Right lobe of liver (tissue), 6 donors: ENCODE data around the gene KCNQ5. TPM values are rescaled to one million over a fixed set of nuclear protein-coding genes. Genes with fewer than 3 reads are reported as not detected.
"Not testable (repeated sequence)": the region's sequence is repeated elsewhere in the genome, so short reads cannot be mapped to it uniquely, and the experiment has no call there.

Experiments
- ATAC-seq, 4 donors: fragments of 200-7000 bp; cut with Tn5 transposase; one replicate each; pipeline ENCODE4 v1.9.1; 2020; ENCODE audit warnings: mild to moderate bottlenecking in 4 of 4, moderate library complexity in 4 of 4
- DNase-seq, 3 donors: peaks; one replicate each; pipeline ENCODE4 v3.0.0-alpha.2; 2020
- H3K27ac ChIP-seq, 3 donors: fragments of 200-600 bp; one replicate each; pipeline ENCODE4 v1.8.0; 2022
- H3K27me3 ChIP-seq, 2 donors: fragments of 200-600 bp; one replicate each; pipeline ENCODE4 v1.8.0; 2022
- H3K36me3 ChIP-seq, 4 donors: fragments of 200-600 bp; sonication (generic) in 1 of 4; one replicate each; pipeline versions ENCODE4 v1.5.1 to v1.8.0; 2017 to 2022; ENCODE audit warnings: control low read depth in 1 of 4
- H3K4me1 ChIP-seq, 4 donors: fragments of 200-600 bp; sonication (generic) in 1 of 4; one replicate each; pipeline versions ENCODE4 v1.5.1 to v1.8.0; 2017 to 2022; ENCODE audit warnings: control low read depth in 1 of 4
- H3K4me3 ChIP-seq, 3 donors: fragments of 200-600 bp; one replicate each; pipeline ENCODE4 v1.8.0; 2022
- H3K9me3 ChIP-seq, 4 donors: fragments of 200-600 bp; sonication (generic) in 1 of 4; one replicate each; pipeline versions ENCODE4 v1.5.1 to v1.8.0; 2017 to 2022; ENCODE audit warnings: control low read depth in 1 of 4
- POLR2A ChIP-seq: fragments of 450-650 bp; IDR thresholded peaks from one replicate; pipeline ENCODE4 v1.6.1; 2017; ENCODE audit warnings: antibody characterized with exemption, mild to moderate bottlenecking
- WGBS: methylation state at CpG from one replicate; pipeline ENCODE4 v1.1.6; 2018; ENCODE audit warnings: low coverage, low lambda C conversion rate; ENCODE audit not compliant: insufficient coverage; ENCODE audit errors: missing lambda C conversion rate; 5-methylcytosine and 5-hydroxymethylcytosine counted together
- intact Hi-C, 2 donors: fragments of 100-400 bp; cut with DNase I; formaldehyde crosslinking; loops; one replicate each; pipeline versions ENCODE4 v1.11.2 to v1.14.1; 2022
- long read RNA-seq: library from polyadenylated mRNA; unstranded; transcript quantifications from one replicate; pipeline ENCODE4 v2.0.0, GENCODE V29; 2019
- total RNA-seq, 6 experiments: library from RNA; depleted of rRNA in 2 of 6; stranded (reverse); fragments of >200 nt in 2 of 6; fragmentation: NEBNext Ultra II Directional in 3 of 6; extraction: Animal tissue kit (Norgen Biotek cat#: 25700) in 3 of 6; gene quantifications; one replicate each; pipeline versions ENCODE4 v1.1.0 to v1.2.4, GENCODE V29; 2016 to 2023
- TF ChIP-seq, protein P1 (sequence below), 4 donors: fragments of 200-600 bp in 3 of 4; fragments of 450-650 bp in 1 of 4; IDR thresholded peaks; one replicate each; pipeline versions ENCODE4 v1.5.1 to v1.8.0; 2016 to 2022; ENCODE audit warnings: antibody characterized with exemption in 4 of 4, mild to moderate bottlenecking in 2 of 4
- donor health status: DM: no; HTN: yes; CAD: no.
- donor health status: DM: no; HTN: no; CAD: no.
- donor health status: DM: no; HTN: no; CAD: no.
- donor health status: DM: no; HTN: yes; CAD: no.
- donor health status: DM: no; HTN: yes; CAD: no.

The KCNQ5 gene
- total RNA-seq = under 1 TPM in 2 of 6 experiments, not detected in 4; 0.04 to 0.11 TPM
- long read RNA-seq = 0 reads

DNA sequence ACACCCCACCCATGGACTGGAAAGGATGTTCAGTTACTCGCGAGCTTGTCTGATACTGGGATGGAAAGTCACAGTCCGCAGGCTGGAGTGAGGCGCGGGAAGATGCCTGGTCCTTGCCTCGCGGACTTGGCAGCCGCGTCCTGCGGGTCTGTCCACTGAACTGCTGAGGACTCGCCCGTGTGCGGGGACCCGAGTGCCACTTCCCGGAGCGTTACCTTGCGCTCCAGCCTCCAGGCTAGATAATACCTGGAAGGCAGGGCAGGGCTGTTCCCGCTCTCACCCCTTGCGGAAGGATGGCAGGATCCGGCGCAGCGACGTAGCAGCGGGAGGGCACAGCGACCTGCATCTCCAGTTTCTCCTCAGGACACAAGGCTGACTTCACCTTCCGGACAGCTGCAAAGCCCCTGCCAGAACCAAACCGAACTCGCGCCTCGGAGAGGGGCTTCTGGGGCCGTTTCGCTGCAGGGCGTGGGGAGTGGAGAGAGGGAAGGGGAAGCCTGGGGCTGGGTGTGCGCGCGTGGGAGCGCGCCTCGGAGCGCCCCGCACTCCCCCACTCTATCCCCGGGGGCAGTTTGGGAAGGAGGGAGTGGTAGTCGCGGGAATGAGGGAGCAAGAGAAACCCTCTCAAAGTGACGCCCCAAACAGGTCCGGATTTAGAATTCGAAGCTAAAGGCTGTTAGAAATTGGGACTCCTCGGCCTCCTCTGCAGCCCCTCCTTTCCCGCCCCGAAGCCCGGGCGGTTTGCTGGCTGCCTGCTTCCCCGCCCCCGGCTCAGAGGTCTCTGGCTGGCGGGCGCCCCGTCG is at the start of gene KCNQ5:
Gene KCNQ5, plus strand, starts transcription at position 774 of the 803 bp plus-strand sequence.
- H3K27ac ChIP-seq = no peak within 1 kb of the TSS
- intact Hi-C loops = loop anchor here in 1 of 2 donors (10.0 kb wide), 1 partner anchor 513 kb away; no protein-coding TSS in a partner anchor
- no peaks in the 10 kb centered on the region for H3K9me3 ChIP-seq
- peaks cover 0 to 15% of the 10 kb centered on the region in 2 donors for H3K27me3 ChIP-seq
- H3K4me3 ChIP-seq = peak within 1 kb of the TSS; percentile 14 to 40 (median 15)
- H3K36me3 ChIP-seq = no peaks in the 10 kb centered on the region
- peak in 2 of 4 donors; percentile 13 to 14 for ATAC-seq
- DNase-seq = peak in 2 of 3 donors; percentile 21 to 42
- no peak for TF ChIP-seq POLR2A
- TF ChIP-seq, protein P1, sequence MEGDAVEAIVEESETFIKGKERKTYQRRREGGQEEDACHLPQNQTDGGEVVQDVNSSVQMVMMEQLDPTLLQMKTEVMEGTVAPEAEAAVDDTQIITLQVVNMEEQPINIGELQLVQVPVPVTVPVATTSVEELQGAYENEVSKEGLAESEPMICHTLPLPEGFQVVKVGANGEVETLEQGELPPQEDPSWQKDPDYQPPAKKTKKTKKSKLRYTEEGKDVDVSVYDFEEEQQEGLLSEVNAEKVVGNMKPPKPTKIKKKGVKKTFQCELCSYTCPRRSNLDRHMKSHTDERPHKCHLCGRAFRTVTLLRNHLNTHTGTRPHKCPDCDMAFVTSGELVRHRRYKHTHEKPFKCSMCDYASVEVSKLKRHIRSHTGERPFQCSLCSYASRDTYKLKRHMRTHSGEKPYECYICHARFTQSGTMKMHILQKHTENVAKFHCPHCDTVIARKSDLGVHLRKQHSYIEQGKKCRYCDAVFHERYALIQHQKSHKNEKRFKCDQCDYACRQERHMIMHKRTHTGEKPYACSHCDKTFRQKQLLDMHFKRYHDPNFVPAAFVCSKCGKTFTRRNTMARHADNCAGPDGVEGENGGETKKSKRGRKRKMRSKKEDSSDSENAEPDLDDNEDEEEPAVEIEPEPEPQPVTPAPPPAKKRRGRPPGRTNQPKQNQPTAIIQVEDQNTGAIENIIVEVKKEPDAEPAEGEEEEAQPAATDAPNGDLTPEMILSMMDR (IDR thresholded peaks at IDR 0.05) = no peak
- WGBS = 0% methylated on average over 12 of the region's 58 CpGs
- H3K4me1 ChIP-seq = peaks cover 0 to 24% (median 0%) of the 10 kb centered on the region in 4 donors

DNA sequence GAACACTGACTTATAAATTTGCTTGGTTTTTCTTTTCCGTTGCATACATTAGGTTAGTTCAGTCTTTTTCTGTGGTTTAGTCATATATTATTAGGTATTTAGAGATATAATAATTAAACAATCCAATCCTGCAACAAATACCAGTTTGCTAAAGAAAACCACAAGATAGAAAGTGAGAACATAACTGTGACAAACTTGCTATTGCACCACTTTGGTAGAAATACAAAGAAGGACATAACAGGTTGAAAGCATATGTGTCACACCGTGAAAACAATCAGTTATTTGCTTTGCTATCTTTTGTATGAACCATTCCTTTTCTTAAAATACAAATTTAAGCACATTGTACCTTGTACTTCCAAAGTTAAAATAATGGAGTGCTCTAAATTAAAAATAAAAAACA is 42.0 kb upstream of the KCNQ5 start:
- Histone ChIP-seq H3K9me3 (no peaks in the 10 kb centered on the region), H3K4me1 (no peaks in the 10 kb centered on the region), H3K36me3 (no peaks in the 10 kb centered on the region), H3K27me3 (no peaks in the 10 kb centered on the region), H3K27ac (no peak overlapping the region), H3K4me3 (no peak overlapping the region)
- intact Hi-C loops = no loop called here
- ATAC-seq = no peak
- DNase-seq = no peak
- 43% methylated on average over 2 of the region's 2 CpGs for WGBS
- TF ChIP-seq POLR2A = no peak
- TF ChIP-seq, protein P1 (IDR thresholded peaks at IDR 0.05) = no peak

DNA sequence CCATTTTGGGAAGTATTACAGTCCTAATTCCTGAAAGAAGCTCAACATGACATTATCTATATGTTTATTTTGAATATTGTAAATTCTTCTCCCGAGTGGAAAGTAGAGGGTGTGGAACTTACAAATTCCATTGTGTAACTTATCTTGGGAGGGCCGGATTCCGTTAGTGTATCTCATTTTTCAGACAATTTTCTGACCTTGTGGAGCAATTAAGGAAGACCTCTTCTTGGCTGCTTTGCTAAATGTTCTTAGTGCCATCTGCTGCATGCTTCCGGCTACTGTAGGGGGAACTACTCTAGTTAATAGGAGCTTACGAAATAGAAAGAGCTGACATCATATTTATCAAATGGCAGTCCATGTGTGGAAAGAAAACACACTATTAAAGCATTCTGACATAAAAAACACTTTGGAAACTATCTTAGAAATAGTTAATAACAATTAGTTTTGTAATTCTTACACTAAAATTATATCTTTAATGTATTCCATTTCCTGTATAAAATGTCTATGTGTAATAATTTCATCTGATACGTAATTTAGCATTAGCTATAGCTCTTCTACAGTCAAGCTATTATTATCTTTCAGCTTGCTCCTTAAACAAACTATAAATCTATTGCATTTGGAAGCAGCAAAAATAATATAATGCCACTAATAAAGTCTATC is 41.5 kb upstream of the KCNQ5 start:
- Histone ChIP-seq H3K4me1 (no peaks in the 10 kb centered on the region), H3K9me3 (no peaks in the 10 kb centered on the region), H3K27ac (no peak overlapping the region), H3K4me3 (no peak overlapping the region), H3K27me3 (no peaks in the 10 kb centered on the region), H3K36me3 (no peaks in the 10 kb centered on the region)
- DNase-seq (no peak), ATAC-seq (peak in 1 of 4 donors; percentile 37)
- WGBS = 13% methylated on average over 6 of the region's 6 CpGs
- intact Hi-C loops = no loop called here
- TF ChIP-seq POLR2A = no peak
- TF ChIP-seq, protein P1 (IDR thresholded peaks at IDR 0.05) = peak; percentile 0 to 18 (median 14)

DNA sequence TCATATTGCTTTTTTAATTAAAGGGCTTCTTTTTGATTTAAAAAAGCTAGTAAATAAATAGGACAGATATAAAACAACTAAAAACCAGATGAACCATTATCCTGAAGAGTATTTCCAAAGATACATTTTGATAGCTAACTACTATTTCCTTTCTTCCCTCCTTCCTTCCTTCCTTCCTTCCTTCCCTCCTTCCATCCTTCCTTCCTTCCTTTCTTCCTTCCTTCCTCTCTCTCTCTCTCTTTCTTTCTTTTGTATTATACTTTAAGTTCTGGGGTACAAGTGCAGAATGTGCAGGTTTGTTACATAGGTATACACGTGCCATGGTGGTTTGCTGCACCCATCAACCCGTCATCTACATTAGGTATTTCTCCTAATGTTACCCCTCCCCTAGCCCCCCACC is 40.9 kb upstream of the KCNQ5 start:
- intact Hi-C loops, ATAC-seq, H3K27me3 ChIP-seq, H3K27ac ChIP-seq, H3K9me3 ChIP-seq, DNase-seq, H3K36me3 ChIP-seq, H3K4me3 ChIP-seq, H3K4me1 ChIP-seq: not testable (repeated sequence)
- WGBS = 35% methylated on average over 2 of the region's 2 CpGs

DNA sequence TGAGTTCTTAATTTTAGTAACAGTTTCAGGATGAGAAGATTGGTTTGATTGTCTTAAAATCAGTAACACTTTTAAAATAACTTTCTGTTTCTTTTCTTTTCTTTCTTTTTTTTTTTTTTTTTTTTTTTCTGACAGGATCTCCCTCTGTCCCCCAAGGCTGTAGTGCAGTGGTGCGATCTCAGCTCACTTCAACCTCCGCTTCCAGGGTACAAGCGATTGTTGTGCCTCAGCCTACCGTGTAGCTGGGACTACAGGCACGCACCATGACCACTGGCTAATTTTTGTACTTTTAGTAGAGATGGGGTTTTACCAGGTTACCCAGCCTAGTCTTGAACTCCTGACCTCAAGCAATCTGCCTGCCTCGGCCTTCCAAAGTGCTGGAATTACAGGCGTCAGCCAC is 33.7 kb upstream of the KCNQ5 start:
- TF ChIP-seq, protein P1 (IDR thresholded peaks at IDR 0.05) = no peak
- no peak for TF ChIP-seq POLR2A

More for the DNA sequence above, 33.7 kb upstream of the KCNQ5 start:
- ATAC-seq = no peak
- intact Hi-C loops = no loop called here
- Histone ChIP-seq H3K27me3 (no peaks in the 10 kb centered on the region), H3K4me1 (no peaks in the 10 kb centered on the region), H3K27ac (no peak overlapping the region), H3K36me3 (no peaks in the 10 kb centered on the region), H3K9me3 (no peaks in the 10 kb centered on the region), H3K4me3 (no peak overlapping the region)
- no peak for DNase-seq
- 69% methylated on average over 6 of the region's 7 CpGs for WGBS
